ENCODE results near the gene AFF3. TPM values are rescaled to one million over a fixed set of nuclear protein-coding genes. Genes with fewer than 3 reads are reported as not detected.

The AFF3 gene
- total RNA-seq, 1 donor from 2014 or later = 12.2 TPM

- TF ChIP-seq, protein P1, sequence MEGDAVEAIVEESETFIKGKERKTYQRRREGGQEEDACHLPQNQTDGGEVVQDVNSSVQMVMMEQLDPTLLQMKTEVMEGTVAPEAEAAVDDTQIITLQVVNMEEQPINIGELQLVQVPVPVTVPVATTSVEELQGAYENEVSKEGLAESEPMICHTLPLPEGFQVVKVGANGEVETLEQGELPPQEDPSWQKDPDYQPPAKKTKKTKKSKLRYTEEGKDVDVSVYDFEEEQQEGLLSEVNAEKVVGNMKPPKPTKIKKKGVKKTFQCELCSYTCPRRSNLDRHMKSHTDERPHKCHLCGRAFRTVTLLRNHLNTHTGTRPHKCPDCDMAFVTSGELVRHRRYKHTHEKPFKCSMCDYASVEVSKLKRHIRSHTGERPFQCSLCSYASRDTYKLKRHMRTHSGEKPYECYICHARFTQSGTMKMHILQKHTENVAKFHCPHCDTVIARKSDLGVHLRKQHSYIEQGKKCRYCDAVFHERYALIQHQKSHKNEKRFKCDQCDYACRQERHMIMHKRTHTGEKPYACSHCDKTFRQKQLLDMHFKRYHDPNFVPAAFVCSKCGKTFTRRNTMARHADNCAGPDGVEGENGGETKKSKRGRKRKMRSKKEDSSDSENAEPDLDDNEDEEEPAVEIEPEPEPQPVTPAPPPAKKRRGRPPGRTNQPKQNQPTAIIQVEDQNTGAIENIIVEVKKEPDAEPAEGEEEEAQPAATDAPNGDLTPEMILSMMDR (IDR thresholded peaks at IDR 0.05; ENCODE audit: unreplicated experiment) = no peak
- Mint-ChIP-seq H3K4me1 (ENCODE audit: unreplicated experiment) (no peaks in the 10 kb centered on the region), H3K4me3 (ENCODE audit: unreplicated experiment) (no peak overlapping the region), H3K9me3 (ENCODE audit: unreplicated experiment) (no peaks in the 10 kb centered on the region), H3K27ac (ENCODE audit: unreplicated experiment) (no peak overlapping the region), H3K27me3 (ENCODE audit: unreplicated experiment) (peaks cover 3% of the 10 kb centered on the region), H3K36me3 (ENCODE audit: low read depth, unreplicated experiment) (no peaks in the 10 kb centered on the region)
- no peak for DNase-seq (ENCODE audit: low spot score)
Measured at GRCh38 chr2:99688699-99689098, 453.7 kb downstream of the AFF3 start.

GRCh38 chr2:99682275-99683060 is 459.9 kb downstream of the AFF3 start:
- Mint-ChIP-seq H3K4me1 (ENCODE audit: unreplicated experiment) (no peaks in the 10 kb centered on the region), H3K27me3 (ENCODE audit: unreplicated experiment) (peaks cover 3% of the 10 kb centered on the region), H3K4me3 (ENCODE audit: unreplicated experiment) (no peak overlapping the region), H3K9me3 (ENCODE audit: unreplicated experiment) (no peaks in the 10 kb centered on the region), H3K36me3 (ENCODE audit: low read depth, unreplicated experiment) (no peaks in the 10 kb centered on the region), H3K27ac (ENCODE audit: unreplicated experiment) (no peak overlapping the region)
- TF ChIP-seq, protein P1 (IDR thresholded peaks at IDR 0.05; ENCODE audit: unreplicated experiment) = no peak
- DNase-seq (ENCODE audit: low spot score) = no peak

GRCh38 chr2:99680946-99681345 is 461.4 kb downstream of the AFF3 start:
- no peak for DNase-seq (ENCODE audit: low spot score)
- Mint-ChIP-seq H3K9me3 (ENCODE audit: unreplicated experiment) (no peaks in the 10 kb centered on the region), H3K27ac (ENCODE audit: unreplicated experiment) (no peak overlapping the region), H3K4me3 (ENCODE audit: unreplicated experiment) (no peak overlapping the region), H3K4me1 (ENCODE audit: unreplicated experiment) (no peaks in the 10 kb centered on the region), H3K36me3 (ENCODE audit: low read depth, unreplicated experiment) (no peaks in the 10 kb centered on the region), H3K27me3 (ENCODE audit: unreplicated experiment) (peaks cover 2% of the 10 kb centered on the region)
- TF ChIP-seq, protein P1 (IDR thresholded peaks at IDR 0.05; ENCODE audit: unreplicated experiment) = no peak

- peaks cover 2% of the 10 kb centered on the region for H3K27me3 Mint-ChIP-seq (ENCODE audit: unreplicated experiment)
- DNase-seq (ENCODE audit: low spot score) = no peak
- TF ChIP-seq, protein P1 (IDR thresholded peaks at IDR 0.05; ENCODE audit: unreplicated experiment) = no peak
- H3K4me1 Mint-ChIP-seq (ENCODE audit: unreplicated experiment) = no peaks in the 10 kb centered on the region
- H3K9me3 Mint-ChIP-seq (ENCODE audit: unreplicated experiment) = no peaks in the 10 kb centered on the region
- H3K4me3 Mint-ChIP-seq (ENCODE audit: unreplicated experiment) = no peak overlapping the region
- H3K27ac Mint-ChIP-seq (ENCODE audit: unreplicated experiment) = no peak overlapping the region
- no peaks in the 10 kb centered on the region for H3K36me3 Mint-ChIP-seq (ENCODE audit: low read depth, unreplicated experiment)
Measured at GRCh38 chr2:99679518-99679917, 462.9 kb downstream of the AFF3 start.

- no peaks in the 10 kb centered on the region for H3K9me3 Mint-ChIP-seq (ENCODE audit: unreplicated experiment)
- H3K4me1 Mint-ChIP-seq (ENCODE audit: unreplicated experiment) = no peaks in the 10 kb centered on the region
- peaks cover 2% of the 10 kb centered on the region for H3K27me3 Mint-ChIP-seq (ENCODE audit: unreplicated experiment)
- TF ChIP-seq, protein P1 (IDR thresholded peaks at IDR 0.05; ENCODE audit: unreplicated experiment) = no peak
- no peaks in the 10 kb centered on the region for H3K36me3 Mint-ChIP-seq (ENCODE audit: low read depth, unreplicated experiment)
- H3K4me3 Mint-ChIP-seq (ENCODE audit: unreplicated experiment) = no peak overlapping the region
- no peak for DNase-seq (ENCODE audit: low spot score)
- no peak overlapping the region for H3K27ac Mint-ChIP-seq (ENCODE audit: unreplicated experiment)
Measured at GRCh38 chr2:99678625-99679024, 463.8 kb downstream of the AFF3 start.
